H1 (cell line): ENCODE data around the gene GPRIN3.

Experiments used
- ASH2L ChIP-seq: fragments of 200-600, 300-600 bp; sonication (generic); IDR thresholded peaks from one replicate; pipeline ENCODE4 v1.7.1; 2017; ENCODE audit warnings: low read length
- CHD1 ChIP-seq: IDR thresholded peaks from 2 replicates; pipeline ENCODE4 v1.6.1; 2012; ENCODE audit warnings: low read depth, low read length, improper control_type of control experiment
- CHD2 ChIP-seq: IDR thresholded peaks from 2 replicates; pipeline ENCODE4 v1.6.1; 2012; ENCODE audit warnings: low read length, improper control_type of control experiment
- GABPA ChIP-seq: IDR thresholded peaks from 2 replicates; pipeline ENCODE4 v1.6.1; 2011; ENCODE audit warnings: mild to moderate bottlenecking, low read length, moderate library complexity, borderline replicate concordance; ENCODE audit not compliant: insufficient read depth
- GTF2F1 ChIP-seq: IDR thresholded peaks from 2 replicates; pipeline ENCODE4 v1.6.1; 2012; ENCODE audit warnings: low read depth, low read length, improper control_type of control experiment, borderline replicate concordance
- MAFK ChIP-seq: IDR thresholded peaks from 2 replicates; pipeline ENCODE4 v1.6.1; 2012; ENCODE audit warnings: low read depth, mild to moderate bottlenecking, improper control_type of control experiment, low read length
- POLR2A ChIP-seq, 2 experiments: IDR thresholded peaks; 1 replicate in 1 of 2; 2 replicates in 1 of 2; pipeline ENCODE4 v1.6.1; 2011; ENCODE audit warnings: low read depth in 2 of 2, low read length in 2 of 2, mild to moderate bottlenecking in 2 of 2; ENCODE audit errors: control extremely low read depth in 1 of 2
- RFX5 ChIP-seq: IDR thresholded peaks from 2 replicates; pipeline ENCODE4 v1.6.1; 2011; ENCODE audit warnings: low read depth, low read length, improper control_type of control experiment, borderline replicate concordance
- TAF1 ChIP-seq: IDR thresholded peaks from 2 replicates; pipeline ENCODE4 v1.6.1; 2011; ENCODE audit warnings: mild to moderate bottlenecking, low read depth, low read length
- ZNF274 ChIP-seq: IDR thresholded peaks from 2 replicates; pipeline ENCODE4 v1.7.0; 2012; ENCODE audit warnings: low read length, borderline replicate concordance; ENCODE audit errors: extremely low read depth
- TF ChIP-seq, protein P1 (sequence below), 3 experiments: IDR thresholded peaks; 1 replicate in 2 of 3; 2 replicates in 1 of 3; pipeline versions ENCODE4 v1.5.1 to v1.6.1; 2011; ENCODE audit warnings: low read length in 3 of 3, mild to moderate bottlenecking in 3 of 3, inconsistent platforms in 2 of 3, low read depth in 1 of 3, moderate library complexity in 1 of 3; ENCODE audit not compliant: insufficient read depth in 1 of 3; ENCODE audit errors: control extremely low read depth in 1 of 3
- TF ChIP-seq, protein P2 (sequence below): IDR thresholded peaks from 2 replicates; pipeline ENCODE4 v1.6.1; 2012; ENCODE audit warnings: inconsistent platforms

DNA sequence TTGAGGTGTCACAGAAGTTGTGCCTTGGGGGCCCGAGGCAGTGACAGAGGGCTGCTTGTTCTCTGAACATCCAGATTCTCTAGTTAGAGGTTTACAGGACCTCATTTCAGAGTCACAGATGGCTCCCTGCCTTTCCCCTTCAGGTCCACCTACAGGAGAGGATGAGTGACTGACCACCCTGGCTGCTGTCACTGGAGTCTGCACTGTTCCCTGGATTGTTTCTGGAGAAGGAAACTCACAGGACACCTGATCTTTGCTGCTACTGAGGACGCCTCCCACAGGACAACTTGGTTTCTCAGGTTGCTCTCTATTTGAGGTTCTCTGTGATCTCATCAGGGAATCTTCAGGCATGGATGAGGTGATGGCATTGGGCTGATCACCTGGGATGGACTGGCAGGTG is 58.3 kb downstream of the GPRIN3 start:
- TF ChIP-seq, protein P1, sequence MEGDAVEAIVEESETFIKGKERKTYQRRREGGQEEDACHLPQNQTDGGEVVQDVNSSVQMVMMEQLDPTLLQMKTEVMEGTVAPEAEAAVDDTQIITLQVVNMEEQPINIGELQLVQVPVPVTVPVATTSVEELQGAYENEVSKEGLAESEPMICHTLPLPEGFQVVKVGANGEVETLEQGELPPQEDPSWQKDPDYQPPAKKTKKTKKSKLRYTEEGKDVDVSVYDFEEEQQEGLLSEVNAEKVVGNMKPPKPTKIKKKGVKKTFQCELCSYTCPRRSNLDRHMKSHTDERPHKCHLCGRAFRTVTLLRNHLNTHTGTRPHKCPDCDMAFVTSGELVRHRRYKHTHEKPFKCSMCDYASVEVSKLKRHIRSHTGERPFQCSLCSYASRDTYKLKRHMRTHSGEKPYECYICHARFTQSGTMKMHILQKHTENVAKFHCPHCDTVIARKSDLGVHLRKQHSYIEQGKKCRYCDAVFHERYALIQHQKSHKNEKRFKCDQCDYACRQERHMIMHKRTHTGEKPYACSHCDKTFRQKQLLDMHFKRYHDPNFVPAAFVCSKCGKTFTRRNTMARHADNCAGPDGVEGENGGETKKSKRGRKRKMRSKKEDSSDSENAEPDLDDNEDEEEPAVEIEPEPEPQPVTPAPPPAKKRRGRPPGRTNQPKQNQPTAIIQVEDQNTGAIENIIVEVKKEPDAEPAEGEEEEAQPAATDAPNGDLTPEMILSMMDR (IDR thresholded peaks at IDR 0.05; ENCODE audit: control extremely low read depth in 1 of 3, insufficient read depth in 1 of 3, low read depth in 1 of 3, low read length in 3 of 3) = no peak
- TF ChIP-seq RFX5 (no peak), MAFK (no peak), GTF2F1 (no peak), ASH2L (no peak), ZNF274 (no peak), CHD2 (no peak), CHD1 (no peak), TAF1 (no peak), GABPA (no peak), POLR2A (IDR thresholded peaks at IDR 0.05; ENCODE audit: control extremely low read depth in 1 of 2, low read depth in 2 of 2, low read length in 2 of 2) (no peak)
- TF ChIP-seq, protein P2, sequence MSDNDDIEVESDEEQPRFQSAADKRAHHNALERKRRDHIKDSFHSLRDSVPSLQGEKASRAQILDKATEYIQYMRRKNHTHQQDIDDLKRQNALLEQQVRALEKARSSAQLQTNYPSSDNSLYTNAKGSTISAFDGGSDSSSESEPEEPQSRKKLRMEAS = no peak
